ENCODE results near the gene SSH2.

- no peak for TF ChIP-seq CTCF (conservative IDR thresholded peaks at IDR 0.05; ENCODE audit: low read length)
- TF ChIP-seq EZH2phosphoT487 (IDR thresholded peaks at IDR 0.05; ENCODE audit: borderline replicate concordance, low read depth, low read length) = no peak
Observed at GRCh38 chr17:29667969-29668368, 262.1 kb downstream of the SSH2 start.

All from OCI-LY7 (cell line).